PFSK-1 (cell line): ENCODE results near the gene PAWR.

Experiments
- FOXP2 ChIP-seq: optimal IDR thresholded peaks from 2 replicates; pipeline ENCODE3; 2011; ENCODE audit warnings: borderline replicate concordance, control low read depth, inconsistent platforms; ENCODE audit not compliant: insufficient read depth; ENCODE audit errors: extremely low read length, extremely low read depth
- POLR2AphosphoS5 ChIP-seq: IDR thresholded peaks from 2 replicates; pipeline ENCODE4 v1.6.1; 2012; ENCODE audit warnings: low read depth, mild to moderate bottlenecking, control low read depth, low read length, moderate library complexity
- REST ChIP-seq, 2 experiments: IDR thresholded peaks; 2 replicates each; pipeline versions ENCODE4 v1.6.1 to v1.8.0; 2011 to 2012; ENCODE audit warnings: low read depth in 2 of 2, low read length in 2 of 2, control low read depth in 1 of 2, inconsistent platforms in 1 of 2, mild to moderate bottlenecking in 1 of 2, moderate library complexity in 1 of 2; ENCODE audit not compliant: insufficient read depth in 1 of 2
- SIN3A ChIP-seq: IDR thresholded peaks from 2 replicates; pipeline ENCODE4 v1.6.1; 2012; ENCODE audit warnings: mild to moderate bottlenecking, low read length, moderate library complexity, borderline replicate concordance; ENCODE audit not compliant: insufficient read depth
- TAF1 ChIP-seq: IDR thresholded peaks from 2 replicates; pipeline ENCODE4 v1.6.1; 2012; ENCODE audit warnings: low read length, control low read depth, borderline replicate concordance; ENCODE audit not compliant: insufficient read depth

The PAWR gene

DNA sequence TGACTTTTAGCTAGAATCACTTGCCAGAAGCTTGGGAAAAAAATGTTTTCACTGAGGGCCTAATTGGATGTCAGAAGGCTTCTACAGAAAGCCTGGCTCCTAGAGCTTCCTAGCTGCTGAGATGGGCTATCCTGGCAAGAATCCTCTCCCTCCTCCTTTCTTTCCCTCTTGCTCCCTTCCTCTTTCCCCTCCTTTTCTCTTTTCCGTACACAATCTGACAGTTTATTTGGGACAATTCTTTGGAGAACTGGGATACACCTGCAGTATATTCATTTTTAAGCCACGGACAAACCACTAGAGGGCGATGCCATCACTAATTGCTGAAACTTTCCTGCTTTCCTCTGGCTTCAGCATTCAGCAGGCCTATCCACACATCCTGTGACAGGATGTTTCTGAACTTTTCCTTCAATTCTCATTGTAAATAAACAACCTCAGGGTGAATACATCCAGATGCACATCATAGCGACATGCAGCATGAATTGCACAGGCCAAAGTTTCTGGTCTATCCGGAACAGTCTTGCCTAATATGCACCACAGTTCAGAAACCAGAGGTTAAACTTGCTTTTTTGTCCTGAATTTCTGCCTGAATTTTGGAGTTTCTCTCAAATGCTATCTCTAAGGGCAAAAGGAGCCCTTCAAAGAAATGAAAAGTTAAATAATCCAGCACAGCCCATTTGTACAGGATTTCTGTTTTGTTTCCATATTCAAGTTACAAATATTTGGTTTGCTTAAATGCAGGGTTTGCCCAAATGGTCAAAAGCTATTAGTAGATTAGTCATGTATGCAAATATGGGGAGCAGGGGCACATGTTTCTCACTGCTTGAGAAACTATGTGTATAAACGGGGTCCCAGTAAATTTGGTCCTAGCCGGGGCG is 142.8 kb downstream of the PAWR start:
- TF ChIP-seq POLR2AphosphoS5 (no peak), FOXP2 (peak; percentile 91)

DNA sequence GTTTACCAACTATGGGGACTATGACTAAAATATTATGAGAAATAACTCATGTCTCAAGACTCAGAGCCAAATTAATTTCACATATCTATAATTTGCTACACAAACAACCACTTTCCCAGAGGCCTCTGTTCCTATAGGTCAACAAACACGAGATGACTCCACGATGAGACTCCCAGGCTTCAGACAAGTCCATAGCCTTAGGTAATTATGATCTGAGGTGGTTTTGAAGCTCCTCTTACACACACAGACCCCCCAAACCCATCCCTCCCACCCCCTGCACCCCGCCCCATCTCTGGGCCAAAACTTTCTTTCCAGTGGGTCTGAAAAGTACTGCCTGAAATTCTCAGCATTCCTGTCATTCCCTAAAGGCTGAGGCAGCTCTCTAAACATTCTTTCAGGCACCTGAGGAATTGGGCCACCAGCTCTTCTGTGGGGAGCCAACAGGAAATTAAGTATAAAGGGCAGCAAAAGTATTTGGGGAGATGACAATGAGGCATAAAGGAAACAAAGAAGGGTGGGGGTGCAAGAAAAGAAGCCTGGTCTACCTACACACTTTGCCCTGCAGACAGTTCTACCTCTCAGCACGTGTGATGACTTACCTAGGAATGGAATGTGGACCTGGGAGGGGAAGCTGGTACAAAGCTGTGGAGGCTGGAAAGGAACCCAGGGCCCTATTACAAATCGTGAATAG is 143.6 kb downstream of the PAWR start:
- TF ChIP-seq REST (IDR thresholded peaks at IDR 0.05; ENCODE audit: insufficient read depth in 1 of 2, low read depth in 2 of 2, low read length in 2 of 2): no peak
- no peak for TF ChIP-seq POLR2AphosphoS5
- TF ChIP-seq FOXP2: no peak
- TF ChIP-seq TAF1: no peak
- no peak for TF ChIP-seq SIN3A

DNA sequence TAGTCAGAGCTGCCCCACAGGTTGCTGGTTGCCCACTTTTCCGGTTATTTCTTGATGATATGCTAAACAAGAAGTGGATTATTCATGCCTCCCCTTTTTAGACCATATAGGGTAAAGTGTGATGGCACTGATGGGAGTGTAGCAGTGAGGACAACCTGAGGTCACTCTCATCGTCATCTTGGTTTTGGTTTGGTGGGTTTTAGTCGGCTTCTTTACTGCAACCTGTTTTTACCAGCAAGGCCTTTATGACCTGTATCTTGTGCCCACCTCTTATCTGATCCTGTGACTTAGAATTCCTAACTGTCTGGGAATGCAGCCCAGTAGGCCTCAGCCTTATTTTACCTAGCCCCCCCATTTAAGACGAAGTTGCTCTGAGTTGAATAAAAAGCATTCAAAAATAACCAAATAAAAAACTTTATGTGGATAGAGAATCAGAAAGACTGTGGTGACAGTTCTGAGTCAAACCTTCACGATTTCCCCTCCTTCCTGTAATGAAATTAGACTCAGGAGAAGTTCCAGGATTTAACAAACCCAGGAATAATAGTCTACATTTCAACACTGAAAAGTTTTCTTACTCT is 144.2 kb downstream of the PAWR start:
- TF ChIP-seq POLR2AphosphoS5: no peak
- TF ChIP-seq SIN3A: no peak
- no peak for TF ChIP-seq REST (IDR thresholded peaks at IDR 0.05; ENCODE audit: insufficient read depth in 1 of 2, low read depth in 2 of 2, low read length in 2 of 2)
- TF ChIP-seq TAF1: no peak
- no peak for TF ChIP-seq FOXP2

- TF ChIP-seq TAF1: no peak
- TF ChIP-seq FOXP2: no peak
- no peak for TF ChIP-seq SIN3A
- no peak for TF ChIP-seq POLR2AphosphoS5
- no peak for TF ChIP-seq REST (IDR thresholded peaks at IDR 0.05; ENCODE audit: insufficient read depth in 1 of 2, low read depth in 2 of 2, low read length in 2 of 2)
Observed at GRCh38 chr12:79537675-79538074, 153.1 kb downstream of the PAWR start.

GRCh38 chr12:79535751-79536150 is 155.0 kb downstream of the PAWR start:
- no peak for TF ChIP-seq SIN3A
- TF ChIP-seq FOXP2: no peak
- TF ChIP-seq TAF1: no peak
- no peak for TF ChIP-seq REST (IDR thresholded peaks at IDR 0.05; ENCODE audit: insufficient read depth in 1 of 2, low read depth in 2 of 2, low read length in 2 of 2)
- TF ChIP-seq POLR2AphosphoS5: no peak
